SIG-M5 treated with dmso at 0.1 percent for 504 hours (cell line): ENCODE measurements around the gene CALML3.
"Not testable (repeated sequence)": the region's sequence is repeated elsewhere in the genome, so short reads cannot be mapped to it uniquely, and the experiment has no call there.

Experiments
- DNase-seq: peaks from one replicate; lab custom pipeline; 2025; ENCODE audit not compliant: unreplicated experiment; lab: John Stamatoyannopoulos, UW

The CALML3 gene

GRCh38 chr10:5524641-5525560 is at the start of gene CALML3:
Gene CALML3, plus strand, starts transcription at chr10:5524961. Its CDS starts 125 bp downstream, at chr10:5525086.
- DNase-seq, result no peak

GRCh38 chr10:5475088-5475487 is 49.7 kb upstream of the CALML3 start:
- not testable (repeated sequence) for DNase-seq

GRCh38 chr10:5475974-5476807 is 48.6 kb upstream of the CALML3 start:
- not testable (repeated sequence) for DNase-seq

- DNase-seq, result no peak
Measured at GRCh38 chr10:5476918-5477525, 47.7 kb upstream of the CALML3 start.

GRCh38 chr10:5477948-5478693 is 46.6 kb upstream of the CALML3 start:
- DNase-seq, result no peak

GRCh38 chr10:5478694-5479305 is 46.0 kb upstream of the CALML3 start:
- no peak for DNase-seq

GRCh38 chr10:5479481-5480161 is 45.1 kb upstream of the CALML3 start:
- DNase-seq, result no peak

GRCh38 chr10:5480162-5480941 is 44.4 kb upstream of the CALML3 start:
- DNase-seq, result no peak

- no peak for DNase-seq
Measured at GRCh38 chr10:5481121-5481520, 43.6 kb upstream of the CALML3 start.

GRCh38 chr10:5482016-5482415 is 42.7 kb upstream of the CALML3 start:
- DNase-seq, result no peak

- no peak for DNase-seq
Measured at GRCh38 chr10:5484205-5484604, 40.6 kb upstream of the CALML3 start.

- DNase-seq, result no peak
Measured at GRCh38 chr10:5485290-5485689, 39.5 kb upstream of the CALML3 start.

- DNase-seq, result no peak
Measured at GRCh38 chr10:5485948-5486852, 38.6 kb upstream of the CALML3 start.

GRCh38 chr10:5486853-5487235 is 37.9 kb upstream of the CALML3 start:
- DNase-seq, result no peak

GRCh38 chr10:5488272-5489161 is 36.2 kb upstream of the CALML3 start:
- DNase-seq, result peak; percentile 63

- DNase-seq, result no peak
Measured at GRCh38 chr10:5490032-5490431, 34.7 kb upstream of the CALML3 start.
